NCI-H748 treated with DMSO at 0.1 percent for 48 hours (cell line): ENCODE measurements around the gene TXNL4B.
"Not testable (repeated sequence)": the region's sequence is repeated elsewhere in the genome, so short reads cannot be mapped to it uniquely, and the experiment has no call there.

Source experiments
- DNase-seq: peaks from one replicate; lab custom pipeline; 2025; lab: John Stamatoyannopoulos, UW

TXNL4B gene

DNA sequence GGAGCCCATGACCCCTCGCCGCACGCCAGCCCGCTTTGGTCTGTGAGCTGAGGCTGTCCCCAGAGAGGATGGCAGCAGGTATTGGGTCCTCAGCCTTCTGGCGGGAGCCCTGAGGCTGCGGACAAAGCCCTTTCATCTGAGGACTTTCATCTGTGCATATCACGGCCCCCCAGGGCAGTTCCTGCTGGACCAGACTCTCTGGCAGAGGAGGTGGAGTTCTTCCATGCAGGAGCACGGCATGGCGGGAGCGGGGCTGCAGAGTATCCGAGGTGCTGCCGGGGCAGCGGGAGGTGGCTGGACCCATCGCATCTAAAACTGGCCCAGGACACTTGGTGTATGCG lies 19.0 kb upstream of the TXNL4B start:
- no peak for DNase-seq

DNA sequence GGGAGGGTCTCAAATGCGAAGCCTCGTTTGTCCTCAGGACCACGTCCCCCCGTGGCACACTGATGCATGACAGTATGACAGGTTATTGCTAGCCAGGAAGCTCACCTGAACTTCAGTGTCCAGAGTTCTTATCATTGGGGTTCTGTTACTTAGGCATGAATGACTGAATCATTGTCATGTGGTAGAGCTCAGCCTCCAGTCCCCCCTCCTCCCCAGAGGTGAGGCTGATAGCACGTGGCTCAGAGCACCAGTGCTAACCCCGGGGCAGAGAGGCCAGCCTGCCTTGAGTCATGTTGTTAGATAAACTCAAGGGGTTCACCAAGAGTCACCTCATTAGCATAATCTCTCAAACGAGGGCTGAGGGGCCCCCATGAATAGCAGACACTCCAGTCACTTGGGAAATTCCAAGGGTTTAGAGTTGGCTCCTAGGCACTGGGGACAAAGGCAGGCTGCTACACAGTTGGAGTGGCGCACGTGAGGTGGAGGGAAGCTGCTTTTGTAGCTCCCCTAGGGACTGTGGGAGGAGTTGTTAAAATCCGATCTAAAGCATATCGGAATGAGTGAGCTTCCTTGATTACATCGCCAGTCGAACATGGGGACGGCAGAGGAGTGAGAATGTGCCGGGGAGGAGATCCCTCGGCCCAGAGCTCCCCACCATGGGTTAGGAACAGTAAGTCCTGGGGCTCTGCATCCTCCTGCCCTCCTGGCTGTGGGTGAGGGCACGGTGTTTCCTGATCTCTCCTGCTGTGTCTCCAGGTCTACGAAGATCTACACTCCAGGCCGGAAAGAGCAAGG lies 18.4 kb upstream of the TXNL4B start:
- DNase-seq, result no peak

DNA sequence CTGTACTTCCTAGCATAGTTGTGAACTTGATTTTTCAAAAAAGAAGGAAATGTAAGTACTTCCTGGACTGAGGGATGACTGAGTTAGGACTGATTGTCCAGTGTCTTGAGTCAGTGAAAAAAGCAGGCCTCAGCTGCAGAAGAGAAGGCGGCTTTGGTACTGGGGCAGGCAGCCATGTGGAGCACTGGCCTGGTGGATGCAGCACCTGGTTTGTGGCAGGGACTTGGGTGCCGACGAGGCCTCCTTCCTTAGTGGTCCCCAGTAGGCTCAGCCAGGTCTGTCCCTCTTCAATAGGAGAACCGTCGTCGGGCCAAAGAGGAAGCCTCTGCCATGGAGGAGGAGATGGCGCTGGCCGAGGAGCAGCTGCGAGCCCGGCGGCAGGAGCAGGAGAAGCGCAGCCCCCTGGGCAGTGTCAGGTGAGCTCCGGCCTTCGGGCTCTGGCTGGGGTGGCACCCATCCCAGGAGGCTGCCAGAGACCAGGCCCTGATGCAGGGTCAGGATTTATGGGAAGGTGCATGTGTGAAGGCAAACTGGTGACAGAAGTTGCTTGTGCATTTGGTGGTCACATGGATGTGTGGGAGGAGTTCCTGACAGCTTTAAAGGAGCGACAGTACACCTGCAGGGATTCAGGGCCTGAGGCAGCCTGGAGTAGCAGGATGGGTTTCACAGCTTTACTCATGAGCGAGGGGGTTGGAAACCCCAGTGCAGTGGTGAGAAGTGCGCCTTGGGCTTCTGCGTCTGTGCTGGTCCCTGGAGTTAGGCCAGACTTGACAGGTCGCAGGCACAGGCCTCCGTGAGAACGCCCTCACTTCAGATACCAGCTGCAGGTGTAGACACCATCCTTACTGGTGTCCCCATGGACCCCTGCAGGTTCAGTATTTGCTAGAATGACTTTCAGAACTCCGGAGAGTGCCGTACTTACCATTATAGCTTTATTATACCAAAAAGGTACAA lies 17.5 kb upstream of the TXNL4B start:
- no peak for DNase-seq

DNA sequence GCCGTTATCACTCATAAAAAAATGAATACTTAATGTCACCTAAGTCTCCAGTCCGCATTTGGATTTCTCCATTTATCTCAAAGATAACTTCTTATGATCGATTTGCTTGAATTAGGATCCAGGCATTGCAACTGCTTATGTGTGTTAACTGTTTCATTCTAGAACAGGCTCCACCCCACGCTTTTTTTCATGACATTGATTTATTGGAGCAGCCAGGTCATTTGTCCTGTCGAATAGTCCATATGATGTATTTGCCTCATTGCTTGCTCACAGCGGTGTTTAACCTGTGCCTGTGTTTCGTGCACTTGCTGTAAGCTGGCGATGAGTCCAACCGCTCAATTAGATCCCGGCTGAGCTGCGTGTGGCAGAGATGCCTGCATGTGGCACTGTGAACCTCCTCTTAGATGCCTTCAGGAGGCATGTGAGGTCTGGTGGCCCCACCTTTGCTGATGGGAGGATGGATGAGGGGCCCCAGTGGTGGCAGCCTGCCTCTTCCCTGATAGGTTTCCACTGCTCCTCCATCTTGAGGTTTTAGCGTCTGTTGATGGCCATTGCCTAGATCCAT lies 16.6 kb upstream of the TXNL4B start:
- no peak for DNase-seq

DNA sequence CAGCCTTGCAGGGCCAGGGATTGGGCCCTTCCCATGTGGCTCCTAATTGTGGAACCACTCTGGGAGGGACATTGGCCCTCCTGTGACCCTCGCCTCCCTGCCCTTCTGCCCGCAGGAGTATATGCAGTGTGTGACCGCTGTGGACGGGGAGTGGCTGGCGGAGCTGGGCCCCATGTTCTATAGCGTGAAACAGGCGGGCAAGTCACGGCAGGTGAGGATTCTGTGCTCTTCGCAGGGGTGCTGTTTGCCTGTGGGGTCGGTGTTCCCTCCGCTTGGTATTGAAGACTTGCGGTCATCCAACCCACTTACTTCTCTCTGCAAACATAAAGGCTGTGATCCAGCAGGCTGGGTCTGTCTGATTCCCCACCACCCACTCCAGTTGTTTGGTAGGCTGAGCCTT lies 15.9 kb upstream of the TXNL4B start:
- DNase-seq, result no peak

DNA sequence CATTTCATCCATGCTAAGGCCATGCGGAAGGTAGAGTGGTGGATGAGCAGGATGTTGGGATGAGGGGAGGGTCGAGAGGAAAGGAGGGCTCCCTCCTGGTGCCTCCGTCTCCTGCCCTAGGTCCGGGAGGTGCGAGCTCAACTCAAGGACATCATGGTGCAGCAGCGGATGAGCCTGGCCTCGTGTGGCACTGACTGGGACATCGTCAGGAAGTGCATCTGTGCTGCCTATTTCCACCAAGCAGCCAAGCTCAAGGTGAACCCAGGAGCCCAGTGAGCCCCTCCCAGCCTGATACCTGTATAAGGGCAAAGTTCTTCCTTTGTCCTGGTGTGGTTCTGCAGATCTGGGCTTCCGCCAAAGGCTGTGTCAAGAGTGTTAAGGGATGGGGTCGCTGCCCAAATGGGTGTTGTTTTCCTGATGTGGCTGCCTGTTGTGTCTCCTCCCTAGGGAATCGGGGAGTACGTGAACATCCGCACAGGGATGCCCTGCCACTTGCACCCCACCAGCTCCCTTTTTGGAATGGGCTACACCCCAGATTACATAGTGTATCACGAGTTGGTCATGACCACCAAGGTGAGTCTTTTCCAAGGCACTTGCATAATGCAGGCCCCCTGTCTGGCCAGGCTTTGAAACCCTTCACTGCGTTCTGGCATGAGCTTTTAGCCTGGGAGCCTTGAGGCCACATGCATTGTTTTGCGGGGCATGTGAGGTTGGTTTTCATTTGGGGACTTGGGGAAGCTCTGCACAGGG lies 15.1 kb upstream of the TXNL4B start:
- no peak for DNase-seq

DNA sequence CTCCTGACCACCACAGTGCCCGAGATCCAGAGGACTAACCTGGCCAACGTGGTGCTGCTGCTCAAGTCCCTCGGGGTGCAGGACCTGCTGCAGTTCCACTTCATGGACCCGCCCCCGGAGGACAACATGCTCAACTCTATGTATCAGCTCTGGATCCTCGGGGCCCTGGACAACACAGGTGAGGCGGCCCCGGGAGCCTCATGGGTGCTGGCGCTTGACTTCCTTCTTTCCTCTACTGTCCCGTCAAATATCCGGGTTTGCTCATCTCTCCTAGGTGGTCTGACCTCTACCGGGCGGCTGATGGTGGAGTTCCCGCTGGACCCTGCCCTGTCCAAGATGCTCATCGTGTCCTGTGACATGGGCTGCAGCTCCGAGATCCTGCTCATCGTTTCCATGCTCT lies 14.0 kb upstream of the TXNL4B start:
- DNase-seq, result no peak

DNA sequence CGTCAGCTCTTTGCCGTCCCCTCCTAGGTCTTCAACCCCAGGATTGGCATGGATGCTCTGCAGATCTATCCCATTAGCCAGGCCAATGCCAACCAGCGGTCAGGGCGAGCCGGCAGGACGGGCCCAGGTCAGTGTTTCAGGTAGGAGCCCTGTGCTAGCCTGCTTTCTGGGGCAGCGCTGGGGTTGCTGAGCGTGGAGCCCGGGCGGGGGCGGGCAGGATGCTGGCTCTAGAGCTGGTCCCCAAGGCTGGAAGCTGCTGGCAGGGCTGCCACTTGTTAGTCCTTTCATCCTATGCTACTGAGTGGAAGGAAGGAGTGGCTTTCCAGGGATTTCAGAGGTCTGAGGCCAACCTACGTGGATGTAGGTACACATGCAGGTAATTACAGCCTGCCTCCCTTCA lies 12.6 kb upstream of the TXNL4B start:
- DNase-seq, result no peak

DNA sequence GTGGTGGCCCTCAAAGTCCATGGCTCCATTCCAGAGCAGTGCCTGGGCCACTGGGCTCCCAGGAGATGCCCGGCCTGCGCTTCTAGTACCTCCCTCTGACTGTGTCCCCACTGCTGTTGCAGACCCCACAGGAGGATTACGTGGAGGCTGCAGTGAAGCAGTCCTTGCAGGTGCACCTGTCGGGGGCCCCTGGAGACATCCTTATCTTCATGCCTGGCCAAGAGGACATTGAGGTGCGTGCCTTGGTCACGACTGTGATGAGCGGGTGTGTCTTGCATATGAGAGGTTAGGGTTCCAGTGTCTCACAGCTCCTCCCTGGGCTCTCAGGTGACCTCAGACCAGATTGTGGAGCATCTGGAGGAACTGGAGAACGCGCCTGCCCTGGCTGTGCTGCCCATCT lies 11.5 kb upstream of the TXNL4B start:
- DNase-seq, result no peak

DNA sequence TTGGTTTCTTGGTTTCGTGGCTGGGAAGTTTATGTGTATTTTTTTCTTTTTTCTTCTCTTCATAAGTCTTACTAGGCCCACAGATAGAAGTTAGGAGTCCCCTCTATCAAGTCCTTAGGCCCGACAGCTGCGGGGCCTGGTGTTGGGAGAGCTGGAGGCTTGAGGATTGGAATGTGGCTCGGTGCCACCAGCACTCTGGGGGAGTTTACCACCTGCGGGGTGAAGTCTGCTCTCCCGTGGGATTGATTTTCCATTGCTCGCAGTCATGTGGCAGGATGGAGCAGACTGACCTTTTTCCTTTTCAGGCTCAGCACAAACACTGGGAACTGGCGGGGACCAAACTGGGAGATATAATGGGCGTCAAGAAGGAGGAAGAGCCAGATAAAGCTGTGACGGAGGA lies 7.8 kb upstream of the TXNL4B start:
- DNase-seq, result no peak

DNA sequence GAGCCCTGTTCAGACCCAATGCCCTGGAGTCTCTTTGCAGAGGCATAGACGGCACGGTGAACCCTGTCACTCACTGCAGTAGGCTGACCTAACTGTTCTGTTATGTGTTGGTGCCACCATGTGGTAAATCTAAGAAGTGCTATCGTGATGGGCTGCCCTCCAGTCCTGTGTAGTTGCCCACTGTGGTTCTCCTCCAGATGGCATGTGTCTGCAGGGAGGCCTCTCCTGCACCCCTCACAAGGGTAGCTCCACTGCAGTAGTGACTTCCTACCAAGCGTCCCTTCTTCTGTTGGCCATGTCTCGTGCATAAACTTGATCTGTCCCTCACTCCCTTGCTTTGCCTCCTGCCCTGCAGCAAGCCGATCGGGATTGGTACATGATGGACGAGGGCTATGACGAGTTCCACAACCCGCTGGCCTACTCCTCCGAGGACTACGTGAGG lies 6.0 kb upstream of the TXNL4B start:
- peak; percentile 4 for DNase-seq

DNA sequence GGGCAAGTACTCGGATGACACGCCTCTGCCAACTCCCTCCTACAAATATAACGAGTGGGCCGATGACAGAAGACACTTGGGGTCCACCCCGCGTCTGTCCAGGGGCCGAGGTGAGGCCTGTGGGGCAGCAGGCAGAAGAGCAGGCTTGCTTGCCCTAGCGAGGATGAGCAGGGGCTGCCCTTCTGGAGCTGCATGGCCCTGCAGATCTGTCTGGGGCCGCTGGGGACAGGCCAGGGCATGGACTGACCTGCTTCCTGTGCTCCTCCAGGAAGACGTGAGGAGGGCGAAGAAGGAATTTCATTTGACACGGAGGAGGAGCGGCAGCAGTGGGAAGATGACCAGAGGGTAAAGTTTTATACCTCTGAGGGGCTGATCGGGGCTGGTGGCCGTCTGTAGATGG lies 5.5 kb upstream of the TXNL4B start:
- no peak for DNase-seq

DNA sequence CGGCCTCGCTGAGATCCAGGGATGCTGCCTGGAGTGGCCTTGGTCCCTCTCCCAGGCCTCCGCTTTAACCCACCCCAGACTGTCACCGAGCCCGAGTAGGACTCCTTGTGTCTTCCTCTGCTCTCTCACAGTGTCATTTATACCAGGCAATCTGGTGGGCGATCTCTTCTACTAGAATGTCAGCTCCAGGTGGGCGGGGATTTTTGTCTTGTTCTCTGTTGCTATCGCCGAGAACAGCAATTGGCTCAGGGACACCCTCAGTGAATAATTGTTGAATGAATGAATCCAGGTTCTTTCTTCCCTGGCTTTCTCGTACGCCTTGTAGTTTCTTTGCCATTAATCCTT lies 818 bp upstream of the TXNL4B start:
- peak; percentile 25 for DNase-seq

DNA sequence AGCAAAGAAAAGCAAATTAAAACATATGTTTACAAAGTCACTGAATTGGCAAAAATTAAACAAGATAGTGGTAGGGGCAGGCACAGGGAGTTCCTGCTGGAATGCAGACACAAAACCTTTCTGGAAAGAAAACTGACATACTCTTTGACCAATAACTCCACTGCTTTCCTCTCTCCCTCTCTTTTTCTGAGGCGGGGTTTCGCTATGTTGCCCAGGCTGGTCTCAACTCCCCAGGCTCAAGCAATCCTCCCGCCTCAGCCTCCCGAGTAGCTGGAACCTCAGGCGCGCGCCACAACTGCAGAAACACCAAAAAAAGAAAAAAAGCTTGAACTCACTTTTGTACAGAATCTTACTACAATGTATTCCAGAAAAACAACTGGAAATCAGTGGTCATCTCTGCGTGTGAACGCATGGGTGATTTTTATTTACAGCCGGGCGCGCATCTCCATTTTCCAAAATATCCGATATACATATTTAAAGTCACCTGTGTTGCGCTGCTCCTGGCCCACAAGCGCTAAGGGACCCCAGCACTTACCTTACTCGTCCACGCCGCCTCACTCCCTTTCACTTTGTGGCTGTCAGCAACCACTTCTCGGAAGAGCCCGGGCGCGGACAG lies 480 bp downstream of the TXNL4B start:
- DNase-seq, result no peak

DNA sequence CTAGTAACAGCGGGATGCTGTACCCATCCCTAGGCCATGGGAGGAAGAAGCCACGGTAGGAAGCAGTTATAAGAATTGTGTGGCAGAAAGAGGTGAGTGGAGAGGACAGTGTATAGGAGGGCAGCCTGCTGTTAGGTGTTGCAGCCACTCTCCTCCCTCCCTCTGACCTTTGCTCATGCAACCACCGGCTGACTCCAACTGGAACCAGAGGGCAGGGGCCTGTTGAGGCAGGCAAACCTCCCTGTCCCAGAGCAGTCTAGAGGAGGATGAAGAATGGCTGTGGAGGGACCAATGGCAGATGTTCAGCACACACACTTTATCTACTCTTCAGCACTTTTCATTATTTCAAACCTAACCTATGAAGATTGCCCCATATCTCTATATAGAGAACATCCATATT lies 2.2 kb downstream of the TXNL4B start:
- DNase-seq, result no peak

DNA sequence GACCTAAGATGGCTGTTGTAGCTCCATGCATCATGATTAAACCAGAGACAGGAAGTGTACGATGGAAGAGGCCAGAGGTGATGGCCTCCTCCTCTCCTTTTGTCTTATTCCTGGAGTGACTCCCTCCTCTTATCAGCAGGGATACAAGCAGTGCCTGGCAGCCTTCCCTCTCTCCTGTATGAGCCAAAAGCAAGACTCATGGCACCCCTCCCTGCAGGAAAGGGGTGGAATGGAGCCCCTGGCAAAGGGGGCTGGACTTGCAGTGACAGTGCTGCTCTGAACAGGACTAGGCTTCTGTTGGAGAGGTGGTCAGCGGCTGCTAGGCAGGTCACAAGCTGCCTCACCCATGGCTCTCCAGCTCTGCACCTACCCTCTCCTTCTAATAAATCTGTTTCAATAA lies 8.4 kb downstream of the TXNL4B start:
- DNase-seq, result no peak

DNA sequence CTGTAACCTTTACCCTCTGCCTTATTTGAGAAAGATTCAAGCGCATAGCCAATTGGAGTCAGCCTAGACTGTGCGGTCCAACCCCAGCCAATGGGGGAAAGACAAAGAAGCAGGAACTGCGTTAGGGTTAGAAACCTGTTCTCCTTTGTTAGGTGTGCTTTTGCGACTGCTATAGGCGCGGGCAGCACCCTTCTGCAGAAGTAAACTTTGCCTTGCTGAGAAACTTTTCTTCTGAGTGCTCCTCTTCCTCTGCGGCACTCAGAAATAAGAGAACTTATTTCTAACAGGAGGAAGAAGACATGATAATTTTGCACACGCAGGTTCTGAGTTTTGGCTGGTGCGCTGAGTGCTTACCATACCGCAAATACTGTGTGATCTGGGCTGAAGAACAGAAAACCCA lies 9.0 kb downstream of the TXNL4B start:
- no peak for DNase-seq

DNA sequence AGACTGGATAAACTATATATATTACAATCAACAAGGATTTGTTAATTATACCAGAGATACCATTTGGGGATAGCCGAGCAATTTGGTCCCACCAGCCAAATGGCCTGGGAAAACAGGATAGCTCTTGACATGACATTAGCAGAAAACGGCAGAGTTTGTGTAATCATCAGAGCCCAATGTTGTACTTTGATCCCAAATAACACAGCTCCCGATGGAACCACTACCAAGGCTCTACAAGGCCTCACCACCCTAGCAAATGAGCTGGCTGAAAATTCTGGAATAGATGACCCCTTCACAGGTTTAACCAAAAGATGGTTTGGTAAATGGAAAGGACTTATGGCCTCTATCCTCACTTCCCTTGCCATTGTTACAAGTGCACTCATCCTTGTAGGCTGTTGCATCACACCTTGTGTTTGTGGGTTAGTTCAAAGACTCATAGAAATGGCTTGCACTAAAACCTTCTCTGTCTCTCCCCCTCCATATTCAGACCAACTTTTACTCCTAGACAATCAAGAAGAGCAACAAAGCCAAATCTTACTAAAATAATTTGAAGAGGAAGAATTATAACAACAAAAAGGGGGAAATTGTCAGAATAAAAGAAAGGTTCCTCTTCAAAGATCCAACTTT lies 9.5 kb downstream of the TXNL4B start:
- DNase-seq, result no peak

DNA sequence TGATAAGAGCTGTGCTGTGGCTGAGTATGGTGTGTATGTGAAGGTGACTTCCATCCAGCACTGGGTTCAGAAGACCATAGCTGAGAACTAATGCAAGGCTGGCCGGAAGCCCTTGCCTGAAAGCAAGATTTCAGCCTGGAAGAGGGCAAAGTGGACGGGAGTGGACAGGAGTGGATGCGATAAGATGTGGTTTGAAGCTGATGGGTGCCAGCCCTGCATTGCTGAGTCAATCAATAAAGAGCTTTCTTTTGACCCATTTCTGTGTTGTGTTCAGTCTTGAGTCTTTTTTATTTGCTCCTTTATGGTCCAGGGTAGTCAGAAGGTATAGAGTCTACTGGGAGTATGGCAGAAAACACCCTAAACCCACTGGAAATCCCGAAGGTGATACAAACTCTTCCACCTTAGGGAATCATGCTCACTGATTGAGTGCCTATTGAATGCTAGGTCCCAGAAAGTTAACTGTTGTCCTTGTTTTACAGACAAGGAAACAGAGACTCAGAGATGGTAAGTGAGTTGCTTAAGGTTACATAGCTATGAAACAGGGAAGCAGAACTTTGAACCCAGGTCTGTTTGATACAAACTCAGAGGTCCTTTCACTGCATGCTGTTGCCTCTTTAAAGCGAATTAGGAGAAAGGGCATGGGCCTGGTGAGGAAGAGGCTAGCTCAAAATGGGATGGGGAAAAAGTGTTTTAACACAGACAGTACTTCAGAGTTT lies 16.3 kb downstream of the TXNL4B start:
- not testable (repeated sequence) for DNase-seq

DNA sequence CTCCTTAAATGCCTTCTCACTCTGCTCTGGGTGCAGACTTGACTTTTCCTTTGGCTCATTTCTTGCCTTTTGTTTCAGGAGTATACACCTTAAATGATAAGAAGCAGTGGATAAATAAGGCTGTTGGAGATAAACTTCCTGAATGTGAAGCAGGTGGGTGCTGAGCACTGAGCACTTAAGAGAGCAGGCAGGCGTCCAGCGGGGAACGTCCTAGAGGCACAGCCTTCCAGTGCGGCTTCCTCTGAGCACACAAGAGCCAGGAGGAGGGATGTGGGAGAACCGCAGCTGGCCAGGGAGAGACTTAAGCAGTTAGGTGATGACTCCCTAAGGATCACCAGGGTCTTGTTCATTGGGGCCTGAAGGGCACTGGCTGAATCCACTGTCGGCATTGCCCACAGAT lies 18.4 kb downstream of the TXNL4B start:
- not testable (repeated sequence) for DNase-seq
